Midbrain (tissue), 1 donor: ENCODE data around the gene FAM24A.
A peak's percentile ranks its signal among the peaks of the same experiment; 100 is the strongest.
"Not testable (repeated sequence)": the region's sequence is repeated elsewhere in the genome, so short reads cannot be mapped to it uniquely, and the experiment has no call there.

Experiments used
- DNase-seq: peaks from one replicate; lab custom pipeline; 2025; lab: John Stamatoyannopoulos, UW

Gene FAM24A, protein sequence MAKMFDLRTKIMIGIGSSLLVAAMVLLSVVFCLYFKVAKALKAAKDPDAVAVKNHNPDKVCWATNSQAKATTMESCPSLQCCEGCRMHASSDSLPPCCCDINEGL

DNA sequence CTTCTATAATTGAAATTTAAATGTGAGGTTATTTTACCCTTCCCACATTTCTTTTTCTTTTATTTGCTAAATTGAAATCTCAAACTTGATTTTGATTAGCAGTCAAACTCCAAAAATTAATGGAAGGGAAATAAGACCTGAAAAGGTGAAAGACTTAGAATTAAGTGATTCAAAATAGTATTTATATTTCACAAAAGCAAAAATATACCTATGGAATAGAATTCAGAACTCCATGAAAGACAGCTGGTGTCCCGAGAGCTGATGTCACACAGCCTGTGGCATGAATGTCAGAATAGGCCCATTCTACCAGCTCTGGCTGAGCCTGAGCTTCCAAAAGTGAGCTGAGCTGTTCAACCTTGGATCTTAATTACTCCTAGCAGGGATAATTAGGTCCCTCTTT, at the start of gene FAM24A:
Gene FAM24A (plus strand): TSS at position 301 of the 400 bp plus-strand sequence. CDS start 1,025 bp downstream, outside the sequence.
- no peak for DNase-seq

DNA sequence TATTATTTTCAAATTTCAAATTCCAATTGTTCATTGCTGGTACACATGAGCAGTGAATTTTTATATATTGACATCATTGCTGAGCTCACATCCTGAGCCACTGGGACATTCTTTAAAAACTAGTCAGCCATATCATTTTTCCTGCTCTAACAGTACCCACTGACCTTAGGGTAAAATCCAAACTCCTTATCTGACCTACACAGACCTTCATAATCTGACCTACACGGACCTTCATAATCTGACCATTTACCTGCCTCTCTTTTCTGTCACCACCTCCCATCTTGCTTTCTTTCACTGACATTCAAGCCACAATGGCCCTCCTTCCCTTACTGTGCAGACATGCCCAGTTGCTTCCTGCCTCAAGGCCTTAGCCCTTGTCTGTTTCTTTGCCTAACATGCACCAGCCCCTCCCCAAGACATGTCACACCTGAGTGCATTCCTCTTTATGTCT, 48.7 kb upstream of the FAM24A start:
- DNase-seq = no peak

DNA sequence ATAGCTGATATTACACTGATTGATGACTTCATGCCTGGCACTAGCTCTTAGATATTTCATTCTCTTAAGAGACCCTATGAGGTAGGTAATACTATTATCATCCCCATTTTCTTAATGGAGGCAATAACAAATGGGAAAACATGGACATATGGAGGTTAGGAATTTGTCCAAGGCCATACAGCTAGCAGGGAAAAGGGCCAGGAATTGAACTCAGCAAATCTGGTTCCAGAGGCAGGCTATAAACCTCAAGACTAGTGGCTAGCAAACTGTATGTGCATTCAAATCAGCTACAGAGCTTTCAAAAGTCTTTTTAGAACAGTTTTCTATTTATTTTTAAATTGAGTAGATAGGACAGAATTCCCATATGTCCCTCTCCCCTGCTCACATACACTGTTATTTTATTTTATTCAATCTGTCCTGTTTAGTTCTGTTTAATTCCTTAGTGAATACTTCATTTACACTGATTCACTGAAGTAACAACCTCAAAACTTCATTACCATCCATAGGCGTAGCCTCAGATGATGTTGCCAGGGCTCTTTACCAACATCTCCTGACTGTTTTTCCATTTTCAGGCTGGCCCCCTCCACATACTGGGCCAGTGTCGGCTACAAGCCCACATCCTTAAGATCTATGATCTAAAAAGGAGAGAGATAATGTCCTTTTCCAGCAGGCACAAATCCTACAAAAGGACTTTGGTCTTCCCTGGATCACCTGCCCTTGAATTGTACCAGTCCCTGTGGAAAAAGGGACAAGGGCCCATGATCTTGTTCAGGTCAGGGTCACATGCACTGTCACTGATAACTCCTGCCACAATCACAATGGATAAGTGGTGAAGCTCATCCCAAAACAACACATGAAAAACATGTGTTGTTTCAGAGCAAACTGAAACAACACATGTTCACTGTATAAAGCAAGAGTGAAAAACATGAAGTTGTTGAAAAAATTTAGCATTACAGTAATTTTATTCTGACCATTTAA, 46.9 kb upstream of the FAM24A start:
- DNase-seq = no peak

DNA sequence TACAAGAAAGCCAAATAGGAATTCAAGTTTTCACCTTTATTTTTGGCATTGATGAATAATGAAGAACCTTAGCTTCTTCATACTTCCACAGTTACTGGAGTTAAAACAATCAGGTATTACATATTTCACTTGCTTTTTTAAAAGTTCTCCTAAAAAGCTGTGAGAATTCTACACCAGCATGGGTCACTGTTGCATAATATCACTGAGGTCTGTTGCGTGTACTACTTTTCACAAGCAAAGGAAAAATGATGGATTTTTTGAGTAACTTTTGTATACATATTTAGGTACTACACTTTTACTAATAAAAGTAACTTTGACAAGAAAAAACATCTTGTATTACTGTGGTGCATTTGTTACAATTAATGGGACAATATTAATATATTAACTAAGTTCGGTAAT, 46.2 kb upstream of the FAM24A start:
- DNase-seq = no peak

DNA sequence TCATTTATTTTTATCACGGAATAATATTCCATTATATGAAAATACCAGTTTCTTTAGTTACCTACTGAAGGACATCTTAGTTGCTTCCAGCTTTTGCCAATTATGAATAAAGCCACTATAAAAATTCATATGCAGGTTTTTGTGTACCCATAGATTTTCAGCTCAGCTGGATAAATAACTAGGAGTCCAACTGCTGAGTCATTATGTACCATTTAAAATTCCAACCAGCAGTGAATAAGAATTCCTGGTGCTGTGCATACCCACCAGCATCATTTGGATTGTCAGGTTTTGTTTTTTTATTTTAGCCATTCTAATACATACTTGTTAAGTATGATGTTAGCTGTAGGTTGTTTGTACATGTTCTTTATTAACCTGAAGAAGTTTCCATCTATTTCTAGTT, 45.5 kb upstream of the FAM24A start:
- no peak for DNase-seq

DNA sequence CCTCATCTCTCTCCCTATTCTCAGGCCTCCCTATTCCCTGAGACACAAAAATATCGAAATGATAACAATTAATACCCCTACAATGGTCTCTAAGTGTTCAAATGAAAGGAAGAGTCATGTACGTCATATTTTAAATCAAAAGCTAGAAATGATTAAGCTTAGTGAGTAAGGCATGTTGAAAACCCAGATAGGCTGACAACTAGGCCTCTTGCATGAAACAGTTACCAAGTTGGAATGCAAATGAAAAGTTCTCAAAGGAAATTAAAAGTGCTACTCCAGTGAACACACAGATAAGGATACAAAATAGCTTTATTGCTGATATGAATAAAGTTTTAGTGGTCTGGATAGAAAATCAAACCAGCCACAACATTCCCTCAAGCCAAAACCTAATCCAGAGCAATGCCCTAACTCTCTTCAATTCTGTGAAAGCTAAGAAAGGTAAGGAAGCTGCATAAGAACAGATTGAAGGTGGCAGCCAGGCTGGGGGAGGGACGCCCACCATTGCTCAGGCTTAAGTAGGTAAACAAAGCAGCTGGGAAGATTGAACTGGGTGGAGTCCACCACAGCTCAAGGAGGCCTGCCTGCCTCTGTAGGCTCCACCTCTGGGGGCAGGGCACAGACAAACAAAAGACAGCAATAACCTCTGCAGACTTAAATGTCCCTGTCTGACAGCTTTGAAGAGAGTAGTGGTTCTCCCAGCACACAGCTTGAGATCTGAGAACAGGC, 43.5 kb upstream of the FAM24A start:
- DNase-seq = not testable (repeated sequence)

DNA sequence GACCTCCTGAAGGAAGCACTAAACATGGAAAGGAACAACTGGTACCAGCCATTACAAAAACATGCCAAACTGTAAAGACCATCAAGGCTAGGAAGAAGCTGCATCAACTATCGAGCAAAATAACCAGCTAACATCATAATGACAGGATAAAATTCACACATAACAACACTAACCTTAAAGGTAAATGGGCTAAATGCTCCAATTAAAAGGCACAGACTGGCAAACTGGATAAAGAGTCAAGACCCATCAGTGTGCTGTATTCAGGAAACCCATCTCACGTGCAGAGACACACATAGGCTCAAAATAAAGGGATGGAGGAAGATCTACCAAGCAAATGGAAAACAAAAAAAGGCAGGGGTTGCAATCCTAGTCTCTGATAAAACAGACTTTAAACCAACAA, 41.6 kb upstream of the FAM24A start:
- not testable (repeated sequence) for DNase-seq

DNA sequence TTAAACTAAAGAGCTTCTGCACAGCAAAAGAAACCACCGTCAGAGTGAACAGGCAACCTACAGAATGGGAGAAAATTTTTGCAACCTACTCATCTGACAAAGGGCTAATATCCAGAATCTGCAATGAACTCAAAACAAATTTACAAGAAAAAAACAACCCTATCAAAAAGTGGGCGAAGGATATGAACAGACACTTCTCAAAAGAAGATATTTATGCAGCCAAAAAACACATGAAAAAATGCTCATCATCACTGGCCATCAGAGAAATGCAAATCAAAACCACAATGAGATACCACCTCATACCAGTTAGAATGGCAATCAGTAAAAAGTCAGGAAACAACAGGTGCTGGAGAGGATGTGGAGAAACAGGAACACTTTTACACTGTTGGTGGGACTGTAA, 38.5 kb upstream of the FAM24A start:
- DNase-seq = not testable (repeated sequence)

DNA sequence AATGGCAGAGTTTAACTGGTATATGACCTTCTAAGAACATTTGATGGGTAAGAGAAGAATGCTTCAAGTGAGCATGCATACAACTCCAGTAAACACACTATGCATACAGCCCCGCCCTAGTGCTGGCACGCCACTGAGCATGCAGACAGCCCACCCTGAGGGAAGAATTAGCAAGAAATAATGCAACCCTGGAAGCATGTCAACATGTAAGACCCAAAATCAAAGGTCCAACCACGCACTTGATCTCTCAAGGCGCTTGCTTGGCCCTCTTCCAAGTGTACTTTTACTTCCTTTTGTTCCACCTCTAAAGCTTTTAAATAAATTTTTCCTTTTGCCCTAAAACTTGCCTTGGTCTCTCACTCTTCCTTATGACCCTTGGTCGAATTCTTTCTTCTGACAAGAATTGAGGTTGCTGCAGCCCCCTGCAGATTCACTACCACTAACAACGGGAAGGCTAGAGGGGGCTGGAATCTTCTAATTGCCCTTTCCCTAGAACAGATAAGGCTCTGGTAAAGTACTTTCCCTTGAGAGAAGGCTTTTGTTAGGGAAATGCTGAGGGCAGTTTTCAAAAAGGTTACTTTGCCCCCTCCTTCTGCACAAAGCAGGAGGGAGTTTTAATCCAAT, 34.5 kb upstream of the FAM24A start:
- DNase-seq = no peak

DNA sequence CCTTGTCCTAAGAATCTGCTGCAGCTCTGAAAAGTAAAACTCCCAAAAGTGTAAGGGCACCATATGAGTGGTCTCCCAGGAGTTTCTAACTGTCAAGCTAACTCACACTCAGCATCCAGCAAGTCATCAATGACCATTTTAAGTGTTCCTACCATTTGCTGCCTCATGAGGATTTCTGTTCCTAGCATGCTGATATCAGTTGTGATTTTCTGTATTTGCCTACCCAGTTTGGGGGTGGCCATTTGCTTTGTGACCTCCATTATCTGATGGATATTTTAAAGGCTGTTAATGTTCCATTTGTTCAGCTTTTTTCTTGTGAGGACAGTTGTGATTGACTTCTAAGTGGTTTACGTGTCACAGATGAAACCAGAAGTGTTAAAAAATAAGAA, 33.9 kb upstream of the FAM24A start:
- no peak for DNase-seq

DNA sequence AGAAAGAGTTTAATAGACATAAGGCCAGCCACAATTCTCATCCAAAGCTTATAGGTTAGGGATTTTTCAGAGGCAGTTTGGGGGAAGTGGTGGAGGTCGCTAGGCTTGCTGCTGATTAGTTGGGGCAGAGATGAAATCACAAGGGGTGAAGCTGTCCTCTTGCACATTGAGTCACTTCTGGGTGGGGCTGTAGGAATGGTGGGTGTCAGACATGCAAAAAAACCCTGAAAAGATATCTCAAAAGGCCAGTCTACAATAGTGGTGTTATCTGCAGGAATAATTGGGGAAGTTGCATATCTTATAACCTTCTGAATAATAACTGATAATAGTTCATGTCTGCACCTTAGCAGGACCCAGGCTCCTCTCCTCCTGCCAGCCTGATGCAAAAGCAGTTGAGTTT, 33.1 kb upstream of the FAM24A start:
- no peak for DNase-seq

DNA sequence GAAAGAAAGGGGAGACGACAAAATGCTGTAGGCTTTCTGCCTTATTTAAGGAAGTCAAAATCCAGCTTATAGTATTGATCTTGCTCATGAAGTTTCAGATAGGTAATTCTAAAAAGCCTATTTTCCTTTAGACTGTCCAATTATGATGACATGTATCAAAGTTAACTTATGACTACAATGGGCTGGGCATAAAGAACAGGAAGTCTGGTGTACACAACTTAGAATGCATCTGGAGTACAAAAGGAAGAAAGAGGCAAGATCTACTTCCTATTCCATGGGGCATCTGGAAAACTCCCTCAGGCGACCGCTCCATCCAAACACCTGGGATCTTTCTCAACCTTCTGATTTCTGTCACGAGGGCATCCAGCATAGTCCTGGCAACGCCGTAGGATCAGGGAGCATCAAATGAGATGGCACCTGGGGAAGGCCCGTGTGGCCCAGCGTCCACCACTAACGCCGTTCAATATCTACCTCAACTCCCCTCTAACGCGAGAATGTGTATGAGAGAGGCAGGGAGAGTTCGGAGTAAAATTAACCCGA, 31.5 kb upstream of the FAM24A start:
- no peak for DNase-seq

DNA sequence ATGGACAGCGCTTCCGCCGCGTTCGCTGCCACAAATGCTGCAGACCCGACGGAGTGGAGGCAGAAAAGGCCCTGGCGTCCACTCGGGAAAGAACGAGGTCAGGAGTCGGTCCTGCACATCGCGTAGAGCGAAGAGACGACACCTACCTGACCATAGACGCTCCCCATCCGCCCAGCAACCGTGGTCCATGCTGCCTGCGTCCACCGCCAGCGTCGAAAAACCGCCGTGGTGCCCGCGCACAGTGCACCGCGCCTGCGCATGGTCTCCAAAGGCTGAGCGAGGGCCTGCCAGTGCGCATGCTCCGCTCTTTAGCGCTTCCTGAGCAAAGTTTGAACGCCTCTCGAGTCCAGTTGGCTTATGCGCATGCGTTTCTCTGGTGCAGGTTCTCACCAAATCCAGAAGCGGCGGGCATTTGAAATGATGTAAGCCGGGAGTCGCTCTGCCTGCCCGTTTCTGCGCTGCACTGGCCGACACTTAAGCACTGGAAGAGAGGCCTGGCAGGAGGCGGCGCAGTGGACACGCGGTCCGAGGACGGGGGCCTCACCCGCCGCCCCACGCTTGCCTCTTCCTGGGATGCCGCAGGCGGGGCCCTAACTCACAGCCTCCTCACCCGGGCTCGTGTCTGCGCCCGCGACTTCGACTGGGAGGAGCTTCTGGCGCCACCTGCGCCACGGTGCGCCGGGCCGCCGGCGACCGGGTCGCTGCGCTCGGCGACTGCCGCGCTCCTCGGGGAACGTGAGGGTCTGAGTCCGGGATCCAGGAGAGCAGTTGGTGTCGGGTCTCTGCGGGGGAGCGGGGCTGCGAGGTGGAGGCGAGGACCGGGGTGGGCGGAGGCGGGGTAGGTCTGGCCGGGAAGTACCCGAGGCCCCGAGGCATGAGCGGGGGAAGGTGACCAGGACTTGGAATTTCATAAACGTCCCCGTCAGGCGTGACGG, 30.8 kb upstream of the FAM24A start, which contains the start of gene FAM24B:
Gene FAM24B (minus strand): TSS at position 243 of the 935 bp plus-strand sequence. CDS start 29,066 bp downstream, outside the sequence.
- DNase-seq = peak; percentile 95

DNA sequence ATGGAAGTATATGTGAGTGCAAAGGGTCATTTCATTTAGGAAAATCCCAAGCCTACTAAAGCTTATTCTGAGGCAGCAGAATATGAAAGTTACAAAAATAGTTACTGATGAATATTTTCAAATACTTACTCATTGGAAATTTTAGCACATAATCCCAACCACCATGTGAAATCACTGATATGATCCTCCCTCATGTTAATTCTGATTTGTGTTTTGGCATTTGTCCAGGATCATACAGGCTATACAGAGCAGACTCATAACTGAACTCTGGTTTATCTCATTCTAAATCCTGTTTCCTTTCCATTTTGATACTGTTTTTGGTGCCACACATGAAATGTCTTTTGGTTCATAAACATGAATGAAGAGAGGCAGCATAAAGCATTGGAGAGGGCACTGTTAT, 27.6 kb upstream of the FAM24A start:
- DNase-seq = no peak

DNA sequence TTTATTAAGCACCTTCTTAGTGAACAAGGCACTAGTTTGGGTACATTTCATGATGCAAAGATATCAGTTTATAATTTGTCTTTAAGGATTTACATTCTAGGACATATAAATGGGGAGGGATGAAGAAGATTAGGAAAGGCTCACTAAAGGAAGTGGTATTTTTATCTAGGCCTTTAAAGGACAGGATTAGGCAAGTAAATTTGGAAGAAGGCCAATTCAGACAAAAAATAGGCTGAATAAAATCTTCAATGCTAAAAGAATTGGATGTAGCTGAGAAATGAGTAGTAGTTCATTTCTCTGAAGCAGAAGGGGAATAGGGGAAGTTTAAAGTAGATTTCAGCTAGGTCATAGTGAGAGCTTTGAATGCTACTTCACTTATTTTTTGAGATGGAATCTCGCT, 26.2 kb upstream of the FAM24A start:
- no peak for DNase-seq

DNA sequence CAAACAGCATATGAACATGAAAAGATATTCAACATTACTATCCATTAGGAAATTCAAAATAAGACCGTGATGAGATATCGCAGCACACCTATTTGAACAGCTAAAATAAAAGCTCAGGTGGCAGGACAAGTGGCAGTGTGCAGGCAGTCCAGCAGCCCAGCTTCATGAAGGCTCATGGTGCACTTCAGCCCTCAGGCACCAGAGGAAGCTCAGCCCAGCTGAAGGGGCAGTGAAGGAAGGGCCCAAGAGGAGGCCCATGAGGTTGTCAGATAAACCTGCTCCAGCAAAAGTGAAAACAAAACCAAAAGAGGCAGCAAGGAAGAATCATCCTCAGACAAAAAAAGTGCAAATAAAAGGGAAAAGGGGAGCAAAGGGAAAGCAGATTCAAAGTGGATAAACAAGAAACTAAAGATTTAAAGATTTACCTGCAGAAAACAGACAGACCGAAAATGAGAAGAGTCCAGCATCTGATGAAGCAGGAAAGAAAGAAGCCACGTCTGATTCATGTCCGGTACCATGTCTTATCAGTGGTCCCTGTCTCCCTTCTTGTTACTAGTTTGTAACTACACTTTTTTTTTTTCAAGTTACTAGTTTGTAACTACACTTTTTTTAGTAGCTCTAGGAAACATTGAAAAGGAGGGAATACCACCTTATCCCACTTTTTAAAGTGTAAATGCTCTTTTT, 16.0 kb upstream of the FAM24A start:
- no peak for DNase-seq

DNA sequence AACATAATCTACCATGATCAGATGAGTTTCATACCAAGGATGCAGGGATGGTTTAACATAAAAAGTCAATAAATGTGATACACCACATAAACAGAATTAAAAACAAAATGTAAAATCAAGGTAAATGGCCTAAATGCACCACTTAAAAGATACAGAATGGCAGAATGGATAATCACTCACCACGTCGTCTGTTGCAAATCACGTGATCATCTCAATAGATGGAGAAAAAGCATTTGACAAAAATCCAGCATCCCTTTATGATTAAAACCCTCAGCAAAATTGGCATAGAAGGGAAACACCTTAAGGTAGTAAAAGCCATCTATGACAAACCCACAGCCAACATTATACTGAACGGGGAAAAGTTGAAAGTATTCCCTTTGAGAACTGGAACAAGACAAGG, 6.5 kb upstream of the FAM24A start:
- DNase-seq = not testable (repeated sequence)

DNA sequence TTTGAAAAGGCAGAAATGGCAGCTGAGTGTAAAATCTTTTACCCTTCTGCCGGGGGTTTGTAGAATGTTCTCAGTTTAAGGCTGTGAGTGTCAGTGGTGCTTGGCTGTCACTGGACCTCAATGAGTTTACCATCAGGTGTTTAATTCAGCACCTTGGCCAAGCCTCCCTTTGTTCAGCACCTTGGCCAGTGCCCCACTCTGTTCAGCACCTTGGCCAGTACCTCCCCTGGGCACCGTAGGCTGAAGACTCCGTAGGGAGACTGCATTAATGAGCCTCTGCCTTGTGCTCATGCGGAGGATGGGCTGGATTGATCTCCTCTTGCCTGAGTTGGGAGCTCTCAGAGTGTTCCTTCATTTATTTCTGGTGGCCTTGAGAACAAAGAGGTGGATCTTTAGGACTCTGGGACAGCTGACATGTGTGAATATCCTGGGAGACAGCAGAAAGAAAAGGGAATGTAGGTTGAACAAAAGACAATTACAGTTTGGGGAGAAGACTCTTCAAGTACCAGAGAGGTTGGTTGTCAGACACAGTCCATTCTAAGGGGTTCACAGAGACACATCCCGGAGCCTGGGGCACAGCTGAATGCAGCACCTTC, 1.6 kb downstream of the FAM24A start:
- DNase-seq = peak; percentile 4

DNA sequence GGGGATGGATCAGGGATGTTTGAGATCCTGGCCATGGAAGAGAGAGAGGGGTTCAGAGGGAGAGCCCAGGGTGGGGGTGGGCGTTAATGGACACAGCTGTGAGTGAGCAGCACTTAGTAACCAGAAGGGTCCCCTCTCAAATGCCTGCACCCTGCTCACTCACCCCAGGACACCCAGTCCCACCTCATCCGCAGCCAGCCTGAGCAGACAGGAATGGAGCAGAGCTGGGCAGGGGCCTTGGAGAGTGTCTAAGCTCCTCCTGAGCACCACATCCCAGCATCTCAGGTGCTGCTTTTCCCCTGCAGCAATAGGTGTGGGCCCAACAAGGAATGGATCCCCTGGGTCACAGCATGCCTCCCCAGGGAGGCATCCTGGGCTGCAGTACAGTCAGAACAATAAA, 5.3 kb downstream of the FAM24A start:
- DNase-seq = no peak

DNA sequence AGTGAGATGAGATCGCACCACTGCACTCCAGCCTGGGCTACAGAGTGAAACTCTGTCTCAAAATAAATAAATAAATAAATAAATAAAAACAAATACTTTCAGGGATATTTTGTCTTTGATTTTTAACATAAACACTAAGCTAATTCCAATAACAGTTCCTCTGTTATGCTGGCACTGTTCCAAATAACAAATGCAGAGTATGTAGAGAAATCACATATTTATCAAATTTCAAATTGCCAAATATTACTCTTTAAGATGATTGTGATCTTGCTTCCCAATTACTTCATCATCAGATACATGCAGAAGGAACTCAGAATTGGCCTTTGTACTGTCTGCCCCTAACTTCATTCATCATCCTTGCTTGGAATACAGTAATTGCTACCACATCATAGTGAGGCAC, 19.7 kb downstream of the FAM24A start:
- no peak for DNase-seq
